ENCODE results near the gene ERN1.
"Not testable (repeated sequence)": the region's sequence is repeated elsewhere in the genome, so short reads cannot be mapped to it uniquely, and the experiment has no call there.

ERN1 gene

DNA sequence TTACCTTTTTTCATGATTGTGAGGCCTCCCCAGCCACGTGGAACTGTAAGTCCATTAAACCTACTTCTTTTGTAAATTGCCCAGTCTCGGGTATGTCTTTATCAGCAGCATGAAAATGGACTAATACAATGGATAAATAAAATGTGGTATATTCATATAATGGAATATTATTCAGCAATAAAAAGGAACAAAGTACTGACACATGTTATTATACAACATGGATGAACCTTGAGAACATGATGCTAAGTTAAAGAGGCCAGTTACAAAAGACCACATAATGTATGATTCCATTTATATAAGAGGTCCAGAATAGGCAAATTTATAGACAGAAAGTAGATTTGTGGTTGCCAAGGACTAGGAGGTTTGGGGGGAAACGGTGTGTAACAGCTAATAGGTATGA, 5.3 kb downstream of the ERN1 start:
- H3K79me2 ChIP-seq (ENCODE audit: insufficient read depth, low read length): peaks cover 16% of the 10 kb centered on the region
- no peak overlapping the region for H3K27ac ChIP-seq (ENCODE audit: low read length)
- H2AFZ ChIP-seq (ENCODE audit: low read depth, low read length): no peak overlapping the region
- no peaks in the 10 kb centered on the region for H3K27me3 ChIP-seq (ENCODE audit: insufficient read depth, low read length, poor library complexity)
- no peak overlapping the region for H3K4me2 ChIP-seq (ENCODE audit: insufficient read depth, low read length)
- H3K4me1 ChIP-seq (ENCODE audit: insufficient read depth, low read length): peaks cover 16% of the 10 kb centered on the region
- H3K36me3 ChIP-seq (ENCODE audit: insufficient read depth, low read length): no peaks in the 10 kb centered on the region
- H3K9me3 ChIP-seq (ENCODE audit: insufficient read depth, low read length, severe bottlenecking): no peaks in the 10 kb centered on the region
- ATAC-seq (ENCODE audit: insufficient read depth, low read depth): no peak
- TF ChIP-seq EZH2 (IDR thresholded peaks at IDR 0.05; ENCODE audit: borderline replicate concordance, low read depth, low read length, severe bottlenecking): no peak
- TF ChIP-seq, protein P1, sequence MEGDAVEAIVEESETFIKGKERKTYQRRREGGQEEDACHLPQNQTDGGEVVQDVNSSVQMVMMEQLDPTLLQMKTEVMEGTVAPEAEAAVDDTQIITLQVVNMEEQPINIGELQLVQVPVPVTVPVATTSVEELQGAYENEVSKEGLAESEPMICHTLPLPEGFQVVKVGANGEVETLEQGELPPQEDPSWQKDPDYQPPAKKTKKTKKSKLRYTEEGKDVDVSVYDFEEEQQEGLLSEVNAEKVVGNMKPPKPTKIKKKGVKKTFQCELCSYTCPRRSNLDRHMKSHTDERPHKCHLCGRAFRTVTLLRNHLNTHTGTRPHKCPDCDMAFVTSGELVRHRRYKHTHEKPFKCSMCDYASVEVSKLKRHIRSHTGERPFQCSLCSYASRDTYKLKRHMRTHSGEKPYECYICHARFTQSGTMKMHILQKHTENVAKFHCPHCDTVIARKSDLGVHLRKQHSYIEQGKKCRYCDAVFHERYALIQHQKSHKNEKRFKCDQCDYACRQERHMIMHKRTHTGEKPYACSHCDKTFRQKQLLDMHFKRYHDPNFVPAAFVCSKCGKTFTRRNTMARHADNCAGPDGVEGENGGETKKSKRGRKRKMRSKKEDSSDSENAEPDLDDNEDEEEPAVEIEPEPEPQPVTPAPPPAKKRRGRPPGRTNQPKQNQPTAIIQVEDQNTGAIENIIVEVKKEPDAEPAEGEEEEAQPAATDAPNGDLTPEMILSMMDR (IDR thresholded peaks at IDR 0.05; ENCODE audit: borderline replicate concordance, extremely low read depth, low read length, poor library complexity, severe bottlenecking): no peak
- no peaks in the 10 kb centered on the region for H4K20me1 ChIP-seq (ENCODE audit: insufficient read depth, low read length)
- H3K4me3 ChIP-seq (ENCODE audit: low read depth in 1 of 2, low read length in 2 of 2): no peak overlapping the region
- DNase-seq: no peak
- no peak overlapping the region for H3K9ac ChIP-seq (ENCODE audit: low read depth, low read length)

DNA sequence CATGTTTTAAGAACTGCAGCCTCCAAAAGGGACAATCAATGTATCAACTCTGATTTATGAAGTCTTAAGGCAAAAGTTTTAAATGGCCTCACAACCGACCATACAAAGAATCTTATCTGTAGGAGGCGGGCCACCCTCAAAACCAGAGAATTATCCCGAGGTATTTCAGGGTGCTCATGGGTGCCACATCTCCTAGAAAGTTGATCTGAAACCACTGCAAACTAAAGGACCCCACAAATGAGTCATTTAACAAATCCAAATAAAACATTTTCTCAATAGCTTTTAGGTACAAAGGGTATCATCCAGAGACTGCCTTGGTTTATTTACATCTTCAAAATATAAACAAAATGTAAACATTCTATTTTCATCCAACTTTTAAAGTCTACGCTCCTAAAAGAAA, 6.8 kb downstream of the ERN1 start:
- TF ChIP-seq, protein P1 (IDR thresholded peaks at IDR 0.05; ENCODE audit: borderline replicate concordance, extremely low read depth, low read length, poor library complexity, severe bottlenecking): no peak
- no peak for TF ChIP-seq EZH2 (IDR thresholded peaks at IDR 0.05; ENCODE audit: borderline replicate concordance, low read depth, low read length, severe bottlenecking)
- Histone ChIP-seq H3K36me3 (ENCODE audit: insufficient read depth, low read length) (no peaks in the 10 kb centered on the region), H3K27ac (ENCODE audit: low read length) (no peak overlapping the region), H3K79me2 (ENCODE audit: insufficient read depth, low read length) (peaks cover 5% of the 10 kb centered on the region; the same call in 1 of the 2 replicates), H3K4me2 (ENCODE audit: insufficient read depth, low read length) (no peak overlapping the region), H4K20me1 (ENCODE audit: insufficient read depth, low read length) (no peaks in the 10 kb centered on the region), H3K4me3 (ENCODE audit: low read depth in 1 of 2, low read length in 2 of 2) (no peak overlapping the region), H2AFZ (ENCODE audit: low read depth, low read length) (no peak overlapping the region), H3K4me1 (ENCODE audit: insufficient read depth, low read length) (peaks cover 5% of the 10 kb centered on the region; the same call in 1 of the 2 replicates), H3K9me3 (ENCODE audit: insufficient read depth, low read length, severe bottlenecking) (no peaks in the 10 kb centered on the region), H3K9ac (ENCODE audit: low read depth, low read length) (no peak overlapping the region), H3K27me3 (ENCODE audit: insufficient read depth, low read length, poor library complexity) (no peaks in the 10 kb centered on the region)
- DNase-seq (no peak), ATAC-seq (ENCODE audit: insufficient read depth, low read depth) (no peak)

DNA sequence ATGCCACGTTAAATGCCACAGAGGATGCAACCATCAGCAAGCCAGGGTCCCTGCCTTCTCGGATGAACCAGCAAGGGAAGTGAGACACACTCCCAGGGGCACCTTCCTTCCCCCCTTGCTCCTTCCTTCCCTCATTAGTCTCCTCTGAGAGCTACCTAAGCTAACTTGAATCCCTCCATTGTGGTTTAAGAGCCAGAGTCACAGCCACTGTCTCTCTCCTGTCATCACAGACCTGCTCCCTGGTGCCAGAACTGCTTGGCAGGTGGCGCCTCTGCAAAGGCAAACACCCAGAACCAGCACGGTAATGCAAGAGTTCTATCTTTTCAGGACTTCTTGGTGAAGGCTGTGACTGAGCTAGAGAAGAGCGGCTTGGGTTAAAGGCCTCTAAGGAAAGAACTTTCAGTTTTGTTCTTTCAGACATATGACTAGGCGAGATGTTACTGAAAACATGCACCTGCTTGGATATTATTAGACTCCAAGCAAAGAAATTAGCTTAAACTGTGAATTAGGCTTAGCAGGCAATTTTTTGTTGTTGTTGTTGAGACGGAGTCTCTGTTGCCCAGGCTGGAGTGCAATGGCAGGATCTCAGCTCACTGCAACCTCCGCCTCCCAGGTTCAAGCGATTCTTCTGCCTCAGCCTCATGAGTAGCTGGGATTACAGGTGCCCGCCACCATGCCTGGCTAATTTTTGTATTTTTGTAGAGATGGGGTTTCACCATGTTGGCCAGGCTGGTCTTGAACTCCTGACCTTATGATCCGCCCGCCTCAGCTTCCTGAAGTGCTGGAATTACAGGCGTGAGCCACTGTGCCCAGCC, 8.8 kb downstream of the ERN1 start:
- not testable (repeated sequence) for H2AFZ ChIP-seq (ENCODE audit: low read depth, low read length); H3K27me3 ChIP-seq (ENCODE audit: insufficient read depth, low read length, poor library complexity); H3K4me1 ChIP-seq (ENCODE audit: insufficient read depth, low read length); H3K4me2 ChIP-seq (ENCODE audit: insufficient read depth, low read length); H3K36me3 ChIP-seq (ENCODE audit: insufficient read depth, low read length); H3K9ac ChIP-seq (ENCODE audit: low read depth, low read length); H4K20me1 ChIP-seq (ENCODE audit: insufficient read depth, low read length); H3K4me3 ChIP-seq (ENCODE audit: low read depth in 1 of 2, low read length in 2 of 2); H3K79me2 ChIP-seq (ENCODE audit: insufficient read depth, low read length); H3K9me3 ChIP-seq (ENCODE audit: insufficient read depth, low read length, severe bottlenecking)
- peak overlapping the region; percentile 32; the same call in 1 of the 2 replicates for H3K27ac ChIP-seq (ENCODE audit: low read length)
- TF ChIP-seq, protein P1 (IDR thresholded peaks at IDR 0.05; ENCODE audit: borderline replicate concordance, extremely low read depth, low read length, poor library complexity, severe bottlenecking): peak; percentile 9
- DNase-seq (peak; percentile 33), ATAC-seq (ENCODE audit: insufficient read depth, low read depth) (peak; percentile 67)

All from DND-41 (cell line).